HuH-7 (cell line): ENCODE measurements around the gene RAMP1.
A peak's percentile ranks its signal among the peaks of the same experiment; 100 is the strongest.
"Not testable (repeated sequence)": the region's sequence is repeated elsewhere in the genome, so short reads cannot be mapped to it uniquely, and the experiment has no call there.

ENCODE experiments used
- DNase-seq: peaks from one replicate; pipeline ENCODE4 v3.0.0; 2011; ENCODE audit warnings: low spot score

The RAMP1 gene

GRCh38 chr2:237859533-237860272 is at the start of gene RAMP1:
TSS of gene RAMP1 (plus strand) at chr2:237859623. CDS start at chr2:237859676, 53 bp downstream.
- DNase-seq = peak; percentile 36

- no peak for DNase-seq
Observed at GRCh38 chr2:237815637-237816036, 43.8 kb upstream of the RAMP1 start.

DNA sequence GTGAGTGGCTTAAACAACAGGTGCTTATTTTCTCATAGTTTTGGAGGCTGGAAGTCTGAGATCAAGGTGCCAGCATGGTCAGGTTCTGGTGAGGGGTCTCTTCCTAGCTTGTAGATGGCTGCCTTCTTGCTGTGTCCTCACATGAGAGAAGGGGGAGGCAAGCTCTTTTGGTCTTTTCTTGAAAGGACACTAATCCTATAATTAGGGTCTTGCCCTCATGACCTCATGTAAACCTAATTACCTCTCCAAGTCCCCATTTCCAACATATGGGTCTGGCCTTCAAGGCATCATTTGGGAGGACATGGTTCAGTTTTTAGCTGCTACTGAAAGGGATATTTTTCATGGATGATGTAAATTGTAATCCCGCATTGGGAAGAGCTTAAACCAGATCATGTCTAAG is 42.9 kb upstream of the RAMP1 start:
- DNase-seq = no peak

GRCh38 chr2:237818066-237818473 is 41.4 kb upstream of the RAMP1 start:
- no peak for DNase-seq

GRCh38 chr2:237819231-237819630 is 40.2 kb upstream of the RAMP1 start:
- no peak for DNase-seq

- DNase-seq = no peak
Observed at GRCh38 chr2:237820421-237820820, 39.0 kb upstream of the RAMP1 start.

- DNase-seq = no peak
Observed at GRCh38 chr2:237823544-237823943, 35.9 kb upstream of the RAMP1 start.

- DNase-seq = no peak
Observed at GRCh38 chr2:237824085-237824484, 35.3 kb upstream of the RAMP1 start.

DNA sequence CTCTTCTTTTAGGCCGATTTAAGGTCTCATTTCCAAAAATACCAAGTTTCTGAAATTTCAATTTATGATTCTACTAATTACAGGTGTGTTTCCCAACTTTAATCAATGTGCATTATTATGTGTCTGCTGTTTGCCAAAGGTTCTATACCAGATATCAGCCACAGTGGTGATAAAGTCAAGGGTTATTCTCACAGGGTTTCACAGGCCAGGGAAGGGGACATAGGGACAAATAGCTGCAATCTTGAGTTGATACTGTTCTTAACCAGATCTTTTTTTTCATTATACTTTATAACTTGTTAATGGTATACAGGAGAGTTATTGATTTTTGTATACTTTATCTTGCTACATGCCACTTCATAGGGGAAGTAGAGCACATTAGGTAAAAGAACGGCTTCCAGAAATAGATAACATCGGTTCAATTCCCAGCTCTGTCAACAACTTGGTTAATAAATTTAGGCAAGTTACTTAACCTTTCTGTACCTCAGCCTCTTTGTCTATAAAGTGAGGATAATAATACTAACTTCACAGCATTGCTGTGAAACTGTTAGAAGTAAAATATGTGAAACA is 31.9 kb upstream of the RAMP1 start:
- DNase-seq = no peak

GRCh38 chr2:237830522-237830921 is 28.9 kb upstream of the RAMP1 start:
- no peak for DNase-seq

DNA sequence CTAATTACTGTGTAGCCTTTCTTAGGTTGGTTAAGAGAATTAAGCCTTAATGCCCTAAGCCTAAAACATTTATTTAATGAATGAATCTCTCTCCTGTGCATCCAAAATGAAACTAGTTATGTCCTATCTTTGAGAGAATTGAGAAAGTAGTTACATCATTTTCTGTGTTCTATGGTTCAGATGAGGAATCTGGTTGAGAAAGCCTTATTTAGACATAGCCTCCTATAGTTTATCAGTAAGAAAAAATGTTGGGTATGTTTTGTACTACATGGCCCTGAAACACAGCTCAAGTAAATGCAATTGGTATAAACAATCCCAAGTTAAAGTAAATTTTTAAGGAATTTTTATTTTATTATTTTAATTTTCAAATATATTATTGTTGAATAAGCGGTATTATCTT is 25.9 kb upstream of the RAMP1 start:
- no peak for DNase-seq

- DNase-seq = no peak
Observed at GRCh38 chr2:237835372-237835771, 24.1 kb upstream of the RAMP1 start.

DNA sequence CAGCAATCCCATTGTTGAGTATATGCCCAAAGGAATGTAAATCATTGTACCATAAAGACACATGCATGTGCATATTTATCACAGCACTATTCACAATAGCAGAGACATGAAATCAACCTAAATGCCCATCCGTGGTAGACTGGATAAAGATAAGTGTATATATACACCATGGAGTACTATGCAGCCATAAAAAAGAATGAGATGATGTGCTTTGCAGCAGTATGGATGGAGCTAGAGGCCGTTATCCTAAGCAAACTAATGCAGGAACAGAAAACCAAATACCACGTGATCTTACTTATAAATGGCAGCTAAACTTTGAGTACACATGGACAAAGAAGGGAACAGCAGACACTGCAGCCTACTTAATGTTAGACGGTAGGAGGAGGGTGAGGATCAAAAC is 18.4 kb upstream of the RAMP1 start:
- no peak for DNase-seq

DNA sequence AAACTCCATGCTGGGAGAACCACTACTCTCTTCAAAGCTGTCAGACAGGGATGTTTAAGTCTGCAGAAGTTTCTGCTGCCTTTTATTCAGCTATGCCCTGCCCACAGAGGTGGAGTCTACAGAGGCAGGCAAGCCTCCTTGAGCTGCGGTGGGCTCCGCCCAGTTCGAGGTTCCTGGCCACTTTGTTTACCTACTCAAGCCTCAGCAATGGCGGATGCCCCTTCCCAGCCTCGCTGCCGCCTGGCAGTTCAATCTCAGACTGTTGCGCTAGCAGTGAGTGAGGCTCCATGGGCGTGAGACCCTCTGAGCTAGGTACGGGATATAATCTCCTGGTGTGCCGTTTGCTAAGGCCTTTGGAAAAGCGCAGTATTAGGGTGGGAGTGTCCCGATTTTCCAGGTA is 10.5 kb upstream of the RAMP1 start:
- DNase-seq = not testable (repeated sequence)

DNA sequence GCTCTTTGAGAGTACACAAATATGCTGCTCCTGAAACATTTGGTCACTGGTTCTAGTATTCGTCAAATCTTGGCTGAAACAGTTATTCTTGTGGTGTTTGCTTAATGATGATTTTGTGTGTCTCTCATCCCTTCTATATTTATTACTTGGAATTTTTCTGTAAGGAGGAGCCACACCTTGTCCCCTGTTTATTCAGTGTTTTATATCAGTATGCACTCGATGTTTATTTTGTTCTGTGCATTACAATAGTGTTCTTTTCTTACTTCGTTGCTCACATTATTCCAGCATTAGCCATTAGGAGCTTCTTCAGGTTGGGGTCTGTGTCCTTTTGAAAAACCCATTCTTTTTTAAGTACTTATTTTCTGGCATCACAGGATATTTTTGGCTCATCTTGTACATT is 5.1 kb upstream of the RAMP1 start:
- no peak for DNase-seq

- no peak for DNase-seq
Observed at GRCh38 chr2:237857791-237858190, 1.6 kb upstream of the RAMP1 start.

GRCh38 chr2:237858294-237859081 is 935 bp upstream of the RAMP1 start:
- peak; percentile 79 for DNase-seq

DNA sequence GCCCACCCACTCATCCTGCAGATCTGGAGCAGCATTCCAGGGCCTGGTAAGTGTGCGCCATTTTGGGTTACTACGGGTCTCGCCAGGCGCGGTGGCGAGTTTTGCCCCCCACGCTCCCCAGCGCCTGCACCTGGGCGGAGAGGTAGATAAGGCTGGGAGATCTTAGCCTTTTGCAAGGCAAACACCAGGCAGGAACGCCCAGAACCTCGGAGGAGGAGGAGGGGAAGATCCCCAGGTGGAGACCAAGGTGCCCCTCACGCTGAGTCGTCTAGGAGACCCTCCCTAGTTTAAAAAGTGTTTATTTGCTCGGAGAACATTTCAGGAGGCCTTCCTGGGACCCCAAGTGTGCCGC is 365 bp upstream of the RAMP1 start:
- no peak for DNase-seq

GRCh38 chr2:237860273-237860935 is 981 bp downstream of the RAMP1 start:
- peak; percentile 50 for DNase-seq

GRCh38 chr2:237861875-237862527 is 2.6 kb downstream of the RAMP1 start:
- peak; percentile 36 for DNase-seq

DNA sequence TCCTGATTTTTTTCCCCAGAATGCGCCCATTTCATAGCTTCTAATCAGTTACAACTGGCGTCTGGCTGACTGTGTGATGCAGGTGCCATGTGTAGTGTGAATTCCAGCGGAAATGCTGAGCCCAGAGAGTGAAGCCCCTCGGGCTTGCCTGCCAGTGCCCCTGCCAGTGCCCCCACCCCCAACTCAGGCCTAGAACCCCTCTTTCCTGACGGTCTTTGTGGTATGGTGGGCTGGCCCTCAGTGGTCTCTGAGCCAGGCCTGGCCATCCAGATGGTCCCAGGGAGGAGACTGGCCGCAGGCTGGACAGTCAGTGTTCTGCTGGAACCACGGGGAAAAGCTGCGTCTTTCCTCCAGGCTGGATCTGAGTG is 3.1 kb downstream of the RAMP1 start:
- DNase-seq = no peak

DNA sequence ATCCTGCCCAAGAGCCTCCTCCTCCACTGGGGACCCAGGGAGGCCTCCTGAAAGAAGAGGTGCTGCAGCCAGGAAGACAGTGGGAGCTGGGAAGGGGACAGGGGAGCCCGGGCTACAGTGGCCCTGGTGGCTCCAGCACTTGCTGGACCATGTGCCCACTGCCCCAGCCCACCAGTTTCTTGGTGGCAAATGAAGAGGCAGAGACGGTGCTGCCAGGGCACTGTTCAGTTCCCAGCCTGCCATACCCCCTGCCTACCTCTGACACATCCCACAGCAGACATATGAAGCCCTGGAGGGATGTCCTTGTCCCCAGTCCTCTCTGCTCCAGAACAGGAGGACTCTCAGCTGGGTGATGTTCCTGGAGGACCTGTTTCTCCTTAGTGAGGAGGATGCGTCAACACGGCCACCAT is 3.7 kb downstream of the RAMP1 start:
- DNase-seq = peak; percentile 6
